K562 (cell line): ENCODE results near the gene RGS7. TPM values are rescaled to one million over a fixed set of nuclear protein-coding genes. Genes with fewer than 3 reads are reported as not detected.

Experiments
- ATAC-seq: fragments of 200-7000 bp; cut with Tn5 transposase; 3 replicates; pipeline ENCODE4 v1.9.1; 2020; ENCODE audit warnings: moderate library complexity
- BruUV-seq: library from RNA; stranded (reverse); fragments of 400-500 nt; replicated peaks from 2 replicates; lab custom pipeline; 2021; lab: Mats Ljungman, UMichigan
- CTCF ChIA-PET: fragments of 300-600 bp; formaldehyde crosslinking; extraction: SDS; loops from one replicate; lab custom pipeline; 2021; ENCODE audit warnings: low intra/inter-chr PET ratio; lab: Yijun Ruan, JAX
- POLR2A ChIA-PET: fragments of 300-600, 350-650 bp; sonication (Branson Sonifier 250); formaldehyde crosslinking; extraction: SDS; loops from one replicate; lab custom pipeline; 2021; ENCODE audit warnings: antibody characterized with exemption, inconsistent platforms; lab: Yijun Ruan, JAX
- DNase-seq, 4 experiments: peaks; one replicate each; pipeline versions ENCODE4 v3.0.0 to v3.0.0-alpha.2; 2011 to 2018; ENCODE audit warnings: low spot score in 3 of 4, mixed read lengths in 3 of 4; ENCODE audit errors: extremely low read depth in 1 of 4
- FAIRE-seq: peaks from 2 replicates; lab custom pipeline; 2011; peaks lifted over from hg19 to GRCh38; lab: Jason Lieb, UNC
- H2AFZ ChIP-seq: 2 replicates; pipeline ENCODE4 v1.6.0; 2011; ENCODE audit warnings: low read depth, low read length, control low read depth, inconsistent platforms
- H3K27ac ChIP-seq: fragments of 200-600 bp; 3 replicates; pipeline ENCODE4 v1.8.0; 2011; ENCODE audit warnings: low read depth, mild to moderate bottlenecking, control low read depth, inconsistent platforms, low read length, moderate library complexity, mixed read lengths; ENCODE audit errors: extremely low read depth
- H3K27me3 ChIP-seq, 2 experiments: fragments of 300-600 bp in 1 of 2; 2 replicates in 1 of 2; 3 replicates in 1 of 2; pipeline versions ENCODE4 v1.6.0 to v1.8.0; 2011; ENCODE audit warnings: inconsistent platforms in 2 of 2, low read length in 2 of 2, mild to moderate bottlenecking in 1 of 2, mixed read lengths in 1 of 2, moderate library complexity in 1 of 2; ENCODE audit not compliant: control insufficient read depth in 2 of 2, insufficient read depth in 2 of 2
- H3K36me3 ChIP-seq: fragments of 300-600 bp; 3 replicates; pipeline ENCODE4 v1.8.0; 2011; ENCODE audit warnings: mild to moderate bottlenecking, low read length, inconsistent platforms; ENCODE audit not compliant: control insufficient read depth, insufficient read depth
- H3K4me1 ChIP-seq, 2 experiments: fragments of 200-600 bp in 1 of 2; replicated peaks in 1 of 2; 2 replicates in 1 of 2; 3 replicates in 1 of 2; pipeline versions ENCODE4 v1.5.1 to v1.8.0; 2011; ENCODE audit warnings: inconsistent platforms in 2 of 2, low read length in 2 of 2, mild to moderate bottlenecking in 1 of 2, mixed read lengths in 1 of 2, moderate library complexity in 1 of 2; ENCODE audit not compliant: control insufficient read depth in 2 of 2, insufficient read depth in 2 of 2
- H3K4me2 ChIP-seq: 2 replicates; pipeline ENCODE4 v1.6.1; 2011; ENCODE audit warnings: low read length, control low read depth, inconsistent platforms, mixed read lengths; ENCODE audit not compliant: insufficient read depth
- H3K4me3 ChIP-seq: fragments of 200-600 bp; sonication (generic), shearing (Covaris generic); 2 replicates; pipeline ENCODE4 v1.5.1; 2016; ENCODE audit warnings: control low read depth, inconsistent platforms
- H3K79me2 ChIP-seq: fragments of 200-600 bp; 3 replicates; pipeline ENCODE4 v1.8.0; 2011; ENCODE audit warnings: low read length, inconsistent platforms; ENCODE audit not compliant: control insufficient read depth, insufficient read depth
- H3K9ac ChIP-seq, 2 experiments: 2 replicates each; pipeline versions ENCODE4 v1.6.0 to v1.6.1; 2011; ENCODE audit warnings: low read depth in 2 of 2, low read length in 2 of 2, control low read depth in 1 of 2, inconsistent platforms in 1 of 2, mild to moderate bottlenecking in 1 of 2, mixed read lengths in 1 of 2; ENCODE audit not compliant: insufficient read depth in 1 of 2
- H3K9me1 ChIP-seq: one replicate; pipeline ENCODE4 v1.6.0; 2011; ENCODE audit warnings: inconsistent platforms, mild to moderate bottlenecking, low read length, moderate library complexity; ENCODE audit not compliant: control insufficient read depth, insufficient read depth
- H3K9me3 ChIP-seq: replicated peaks from 2 replicates; pipeline ENCODE4 v1.5.1; 2011; ENCODE audit warnings: low read depth, low read length, inconsistent platforms; ENCODE audit not compliant: control insufficient read depth, insufficient read depth
- H4K20me1 ChIP-seq: replicated peaks from 2 replicates; pipeline ENCODE4 v1.6.1; 2011; ENCODE audit warnings: low read length, inconsistent platforms, mixed read lengths; ENCODE audit not compliant: control insufficient read depth, insufficient read depth
- CBFA2T2 ChIP-seq: fragments of 450-650 bp; conservative IDR thresholded peaks from 2 replicates; pipeline ENCODE4 v1.6.1; 2017; ENCODE audit warnings: mild to moderate bottlenecking
- CXXC5 ChIP-seq: fragments of 250-450 bp; sonication (Bioruptor Pico); IDR thresholded peaks from 2 replicates; pipeline ENCODE4 v1.8.0; 2022; ENCODE audit warnings: inconsistent platforms, mild to moderate bottlenecking, moderate library complexity
- KDM2B ChIP-seq: fragments of 250-450 bp; sonication (Bioruptor Pico); IDR thresholded peaks from 2 replicates; pipeline ENCODE4 v1.8.0; 2021; ENCODE audit warnings: mild to moderate bottlenecking, moderate library complexity
- MECOM ChIP-seq: fragments of 250-450 bp; sonication (Bioruptor Pico); IDR thresholded peaks from 2 replicates; pipeline ENCODE4 v1.8.0; 2022; ENCODE audit warnings: inconsistent platforms
- NFYB ChIP-seq: IDR thresholded peaks from 2 replicates; pipeline ENCODE4 v1.6.1; 2011; ENCODE audit warnings: mild to moderate bottlenecking, moderate library complexity; ENCODE audit not compliant: insufficient read length; ENCODE audit errors: extremely low read depth
- POLR2B ChIP-seq: fragments of 450-650 bp; IDR thresholded peaks from 2 replicates; pipeline ENCODE4 v1.6.1; 2018; ENCODE audit warnings: low read depth; ENCODE audit not compliant: partially characterized antibody
- RNF2 ChIP-seq: sonication (generic); IDR thresholded peaks from 2 replicates; pipeline ENCODE4 v1.6.1; 2016
- SRSF7 ChIP-seq: fragments of 200-400 bp; formaldehyde crosslinking; optimal IDR thresholded peaks from 2 replicates; pipeline ENCODE3; 2017; ENCODE audit warnings: mild to moderate bottlenecking, low read depth, low read length
- TBP ChIP-seq: optimal IDR thresholded peaks from 2 replicates; pipeline ENCODE3; 2011; ENCODE audit warnings: low read depth, low read length, improper control_type of control experiment
- ZNF41 ChIP-seq: fragments of 250-450 bp; sonication (Bioruptor Pico); conservative IDR thresholded peaks from 2 replicates; pipeline ENCODE4 v1.4.0; 2020; ENCODE audit warnings: mild to moderate bottlenecking
- ZNF778 ChIP-seq: fragments of 450-650 bp; formaldehyde crosslinking; IDR thresholded peaks from 2 replicates; pipeline ENCODE4 v1.4.0; 2020; ENCODE audit warnings: mild to moderate bottlenecking, moderate library complexity
- ZSCAN32 ChIP-seq: fragments of 450-650 bp; formaldehyde crosslinking; IDR thresholded peaks from 2 replicates; pipeline ENCODE4 v1.4.0; 2020; ENCODE audit warnings: mild to moderate bottlenecking, moderate library complexity
- WGBS: fragments of 100-300 bp; shearing (Covaris generic); methylation state at CpG from one replicate; pipeline ENCODE4 v1.1.6; 2016; ENCODE audit warnings: low coverage, mixed read lengths; ENCODE audit not compliant: insufficient coverage; ENCODE audit errors: missing lambda C conversion rate; 5-methylcytosine and 5-hydroxymethylcytosine counted together
- in situ Hi-C: fragments of 300-500 bp; cut with MboI; formaldehyde crosslinking; loops from 4 replicates; pipeline ENCODE4 v1.15.0; 2018; ENCODE audit warnings: inconsistent platforms, mixed read lengths
- intact Hi-C: fragments of 100-400 bp; cut with micrococcal nuclease; formaldehyde crosslinking; loops from 2 replicates; pipeline ENCODE4 v1.14.2; 2022
- polyA plus RNA-seq, 8 experiments: library from polyadenylated mRNA; depleted of rRNA in 4 of 8; stranded (reverse) in 5 of 8; unstranded in 3 of 8; fragments of >200 nt; fragmentation: Nextera tagmentation in 2 of 8; fragmentation: Illumina TruSeq in 1 of 8; extraction: Ambion mirVana in 2 of 8; extraction: Trizol in 1 of 8; gene quantifications; 2 replicates each; pipeline versions ENCODE4 v1.2.1 to v1.2.3, GENCODE V29; 2011 to 2014; ENCODE audit warnings: inconsistent platforms in 1 of 8, missing spikeins in 1 of 8
- total RNA-seq, 7 experiments: library from RNA; depleted of rRNA in 6 of 7; stranded (reverse); fragments of >200 nt in 6 of 7; fragmentation: Illumina TruSeq in 2 of 7; extraction: Trizol in 2 of 7; gene quantifications; 2 replicates each; pipeline versions ENCODE4 v1.2.1 to v1.2.3, GENCODE V29; 2011 to 2021; ENCODE audit warnings: low replicate concordance in 1 of 7
- TF ChIP-seq, protein P1 (sequence below), 3 experiments: fragments of 200-800 bp in 1 of 3; sonication (Bioruptor generic) in 1 of 3; sonication (generic) in 1 of 3; formaldehyde crosslinking in 1 of 3; IDR thresholded peaks; 2 replicates each; pipeline versions ENCODE4 v1.6.1 to v1.8.0; 2016 to 2022; ENCODE audit warnings: mild to moderate bottlenecking in 2 of 3, missing compliant biosample characterization in 2 of 3, missing genetic modification characterization in 2 of 3, missing genetic modification reagents in 1 of 3
- TF ChIP-seq, protein P2 (sequence below), 2 experiments: fragments of 250-450 bp in 1 of 2; fragments of 450-650 bp in 1 of 2; sonication (Bioruptor Pico) in 1 of 2; IDR thresholded peaks; 2 replicates each; pipeline versions ENCODE4 v1.6.1 to v1.8.0; 2016 to 2021; ENCODE audit warnings: mild to moderate bottlenecking in 2 of 2, moderate library complexity in 2 of 2, missing compliant biosample characterization in 1 of 2, missing genetic modification characterization in 1 of 2
- TF ChIP-seq, protein P3 (sequence below): fragments of 250-450 bp; sonication (Bioruptor Pico); IDR thresholded peaks from 2 replicates; pipeline ENCODE4 v1.9.0; 2021; ENCODE audit warnings: mild to moderate bottlenecking, inconsistent platforms
- TF ChIP-seq, protein P4 (sequence below): fragments of 450-650 bp; formaldehyde crosslinking; IDR thresholded peaks from 2 replicates; pipeline ENCODE4 v1.4.0; 2020; ENCODE audit warnings: mild to moderate bottlenecking

RGS7 gene
- total and polyA plus RNA-seq, 9 of the 15 experiments (the other 6 are each of a cell fraction or from before 2014, with no cell fraction given): not detected

DNA sequence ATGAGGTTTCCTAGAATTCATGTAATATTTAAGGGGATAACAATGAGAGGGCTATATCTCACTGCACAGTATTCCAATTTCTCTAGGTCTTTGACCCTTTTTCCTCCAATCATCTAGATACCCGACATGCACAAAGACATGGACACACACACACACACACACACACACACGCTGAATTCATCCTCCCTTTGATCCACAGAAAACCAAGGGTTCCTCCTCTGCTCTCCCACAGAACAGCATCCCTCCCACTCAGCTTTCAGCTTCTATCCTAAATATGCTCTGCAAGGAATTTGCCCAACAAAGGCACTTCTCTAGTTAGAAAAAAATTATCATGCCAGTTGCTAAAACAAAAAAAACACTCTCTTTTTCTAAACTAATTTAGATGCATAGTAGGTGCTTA, 231.7 kb downstream of the RGS7 start (continued):
- TF ChIP-seq NFYB: no peak
- TF ChIP-seq, all 486 proteins: peak for 0

DNA sequence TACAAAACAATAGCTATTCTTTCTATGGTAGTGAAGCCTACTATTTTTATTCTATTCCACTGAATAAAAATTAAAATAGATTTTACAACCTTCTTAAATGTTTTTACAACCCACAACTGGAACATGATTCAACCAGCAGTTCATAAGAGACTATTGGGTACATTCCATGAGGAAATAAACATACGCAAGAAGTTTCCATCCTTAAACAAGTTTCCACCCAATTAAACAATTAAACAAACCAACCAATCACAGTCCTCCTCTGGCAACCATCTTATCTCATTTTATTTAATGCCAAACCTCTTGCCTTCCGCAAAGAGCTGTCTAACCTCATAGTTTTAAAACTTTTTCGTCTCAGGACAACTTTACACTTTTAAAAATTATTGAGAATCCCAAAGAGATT, 239.0 kb downstream of the RGS7 start:
- Histone ChIP-seq H3K36me3 (no peaks in the 10 kb centered on the region), H3K9me3 (no peaks in the 10 kb centered on the region; the same call in 1 of the 2 replicates), H3K27me3 (no peaks in the 10 kb centered on the region), H3K79me2 (no peaks in the 10 kb centered on the region), H3K4me2 (no peak overlapping the region), H3K9ac (no peak overlapping the region), H3K4me3 (no peak overlapping the region), H3K4me1 (no peaks in the 10 kb centered on the region), H3K27ac (no peak overlapping the region), H2AFZ (no peak overlapping the region), H3K9me1 (no peaks in the 10 kb centered on the region), H4K20me1 (no peaks in the 10 kb centered on the region)
- ChIA-PET POLR2A (no interaction called here), CTCF (no interaction called here)
- BruUV-seq: no TSS peak
- in situ Hi-C loops (no loop called here), intact Hi-C loops (no loop called here)
- no peak for DNase-seq
- ATAC-seq: no peak
- TF ChIP-seq ZNF41 (CRISPR knock-in tag) (no peak), KDM2B (CRISPR knock-in tag) (no peak), SRSF7 (no peak), TBP (no peak), CBFA2T2 (no peak), MECOM (CRISPR knock-in tag) (no peak), ZNF778 (CRISPR knock-in tag) (no peak), POLR2B (no peak), CXXC5 (CRISPR knock-in tag) (no peak), ZSCAN32 (CRISPR knock-in tag) (no peak), RNF2 (no peak)
- TF ChIP-seq, protein P1, sequence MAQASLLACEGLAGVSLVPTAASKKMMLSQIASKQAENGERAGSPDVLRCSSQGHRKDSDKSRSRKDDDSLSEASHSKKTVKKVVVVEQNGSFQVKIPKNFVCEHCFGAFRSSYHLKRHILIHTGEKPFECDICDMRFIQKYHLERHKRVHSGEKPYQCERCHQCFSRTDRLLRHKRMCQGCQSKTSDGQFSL (CRISPR knock-in tag; IDR thresholded peaks at IDR 0.05): no peak
- TF ChIP-seq, protein P1 (tag; IDR thresholded peaks at IDR 0.05): no peak
- TF ChIP-seq, protein P2, sequence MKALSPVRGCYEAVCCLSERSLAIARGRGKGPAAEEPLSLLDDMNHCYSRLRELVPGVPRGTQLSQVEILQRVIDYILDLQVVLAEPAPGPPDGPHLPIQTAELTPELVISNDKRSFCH (CRISPR knock-in tag; IDR thresholded peaks at IDR 0.05): no peak
- TF ChIP-seq, protein P2 (tag; IDR thresholded peaks at IDR 0.05): no peak
- TF ChIP-seq, protein P3, sequence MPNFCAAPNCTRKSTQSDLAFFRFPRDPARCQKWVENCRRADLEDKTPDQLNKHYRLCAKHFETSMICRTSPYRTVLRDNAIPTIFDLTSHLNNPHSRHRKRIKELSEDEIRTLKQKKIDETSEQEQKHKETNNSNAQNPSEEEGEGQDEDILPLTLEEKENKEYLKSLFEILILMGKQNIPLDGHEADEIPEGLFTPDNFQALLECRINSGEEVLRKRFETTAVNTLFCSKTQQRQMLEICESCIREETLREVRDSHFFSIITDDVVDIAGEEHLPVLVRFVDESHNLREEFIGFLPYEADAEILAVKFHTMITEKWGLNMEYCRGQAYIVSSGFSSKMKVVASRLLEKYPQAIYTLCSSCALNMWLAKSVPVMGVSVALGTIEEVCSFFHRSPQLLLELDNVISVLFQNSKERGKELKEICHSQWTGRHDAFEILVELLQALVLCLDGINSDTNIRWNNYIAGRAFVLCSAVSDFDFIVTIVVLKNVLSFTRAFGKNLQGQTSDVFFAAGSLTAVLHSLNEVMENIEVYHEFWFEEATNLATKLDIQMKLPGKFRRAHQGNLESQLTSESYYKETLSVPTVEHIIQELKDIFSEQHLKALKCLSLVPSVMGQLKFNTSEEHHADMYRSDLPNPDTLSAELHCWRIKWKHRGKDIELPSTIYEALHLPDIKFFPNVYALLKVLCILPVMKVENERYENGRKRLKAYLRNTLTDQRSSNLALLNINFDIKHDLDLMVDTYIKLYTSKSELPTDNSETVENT (CRISPR knock-in tag): no peak
- TF ChIP-seq, protein P4, sequence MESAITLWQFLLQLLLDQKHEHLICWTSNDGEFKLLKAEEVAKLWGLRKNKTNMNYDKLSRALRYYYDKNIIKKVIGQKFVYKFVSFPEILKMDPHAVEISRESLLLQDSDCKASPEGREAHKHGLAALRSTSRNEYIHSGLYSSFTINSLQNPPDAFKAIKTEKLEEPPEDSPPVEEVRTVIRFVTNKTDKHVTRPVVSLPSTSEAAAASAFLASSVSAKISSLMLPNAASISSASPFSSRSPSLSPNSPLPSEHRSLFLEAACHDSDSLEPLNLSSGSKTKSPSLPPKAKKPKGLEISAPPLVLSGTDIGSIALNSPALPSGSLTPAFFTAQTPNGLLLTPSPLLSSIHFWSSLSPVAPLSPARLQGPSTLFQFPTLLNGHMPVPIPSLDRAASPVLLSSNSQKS (CRISPR knock-in tag): no peak
- WGBS: 2% methylated on average over 3 of the region's 3 CpGs
- FAIRE-seq: no peak
